Skeletal muscle cell (primary cell): ENCODE results near the gene PITX2.

Source experiments
- DNase-seq: peaks from one replicate; pipeline ENCODE4 v3.0.0-alpha.2; 2010; ENCODE audit warnings: low read depth
- H3K4me3 ChIP-seq: 2 replicates; pipeline ENCODE4 v1.5.1; 2011; ENCODE audit warnings: low read depth, mild to moderate bottlenecking, control low read depth, low read length, moderate library complexity

Gene PITX2

GRCh38 chr4:110622841-110623717, at the start of gene PITX2:
TSS of gene PITX2 (minus strand) at chr4:110623077. CDS start at chr4:110622460, 617 bp downstream.
- peak; percentile 89 for DNase-seq
- H3K4me3 ChIP-seq = peak within 1 kb of the TSS; percentile 58

- DNase-seq = no peak
- no peak overlapping the region for H3K4me3 ChIP-seq
Observed at GRCh38 chr4:110671679-110672078, 48.8 kb upstream of the PITX2 start.

- H3K4me3 ChIP-seq = no peak overlapping the region
- DNase-seq = peak; percentile 16
Observed at GRCh38 chr4:110669663-110670062, 46.8 kb upstream of the PITX2 start.

- H3K4me3 ChIP-seq = no peak overlapping the region
- no peak for DNase-seq
Observed at GRCh38 chr4:110668463-110669235, 45.8 kb upstream of the PITX2 start.

- H3K4me3 ChIP-seq = no peak overlapping the region
- no peak for DNase-seq
Observed at GRCh38 chr4:110667670-110668069, 44.8 kb upstream of the PITX2 start.

GRCh38 chr4:110666030-110666429, 43.2 kb upstream of the PITX2 start:
- DNase-seq = no peak
- H3K4me3 ChIP-seq = no peak overlapping the region

- DNase-seq = peak; percentile 11
- no peak overlapping the region for H3K4me3 ChIP-seq
Observed at GRCh38 chr4:110663738-110664444, 41.0 kb upstream of the PITX2 start.

- no peak overlapping the region for H3K4me3 ChIP-seq
- no peak for DNase-seq
Observed at GRCh38 chr4:110663206-110663605, 40.3 kb upstream of the PITX2 start.

GRCh38 chr4:110660755-110661154, 37.9 kb upstream of the PITX2 start:
- no peak for DNase-seq
- no peak overlapping the region for H3K4me3 ChIP-seq

GRCh38 chr4:110654254-110654635, 31.4 kb upstream of the PITX2 start:
- H3K4me3 ChIP-seq = no peak overlapping the region
- no peak for DNase-seq

GRCh38 chr4:110653321-110654253, 30.7 kb upstream of the PITX2 start:
- DNase-seq = no peak
- H3K4me3 ChIP-seq = no peak overlapping the region

- H3K4me3 ChIP-seq = no peak overlapping the region
- no peak for DNase-seq
Observed at GRCh38 chr4:110644008-110644407, 21.1 kb upstream of the PITX2 start.

GRCh38 chr4:110643096-110643495, 20.2 kb upstream of the PITX2 start:
- DNase-seq = no peak
- no peak overlapping the region for H3K4me3 ChIP-seq

- H3K4me3 ChIP-seq = no peak overlapping the region
- no peak for DNase-seq
Observed at GRCh38 chr4:110641218-110641617, 18.3 kb upstream of the PITX2 start.

- no peak for DNase-seq
- no peak overlapping the region for H3K4me3 ChIP-seq
Observed at GRCh38 chr4:110640576-110640975, 17.7 kb upstream of the PITX2 start.

- no peak for DNase-seq
- no peak overlapping the region for H3K4me3 ChIP-seq
Observed at GRCh38 chr4:110639207-110640090, 16.6 kb upstream of the PITX2 start.

GRCh38 chr4:110638089-110638746, 15.3 kb upstream of the PITX2 start:
- DNase-seq = no peak
- no peak overlapping the region for H3K4me3 ChIP-seq
